ENCODE results near the gene PKNOX2. TPM values are rescaled to one million over a fixed set of nuclear protein-coding genes. Genes with fewer than 3 reads are reported as not detected.

PKNOX2 gene
- total RNA-seq, 1 donor from 2014 or later = 12.1 TPM

GRCh38 chr11:125452125-125452470 lies 287.5 kb downstream of the PKNOX2 start:
- intact Hi-C loops (cut with DNase I) = loop anchor here (2.0 kb wide), 1 partner anchor 45 kb away; the partner anchor contains the start of gene FEZ1
- peak overlapping the region in 1 of 2 donors; percentile 18 for H3K4me3 ChIP-seq
- H3K4me1 ChIP-seq = peaks cover 0 to 8% of the 10 kb centered on the region in 2 donors
- H3K27ac ChIP-seq = peak overlapping the region; percentile 53 to 59
- H3K9me3 ChIP-seq = no peaks in the 10 kb centered on the region
- DNase-seq (ENCODE audit: low spot score in 2 of 2) = no peak
- peaks cover 0 to 3% of the 10 kb centered on the region in 2 donors for H3K36me3 ChIP-seq
- no peak for TF ChIP-seq CTCF (IDR thresholded peaks at IDR 0.05)
- H3K27me3 ChIP-seq = no peaks in the 10 kb centered on the region

- Histone ChIP-seq H3K9me3 (no peaks in the 10 kb centered on the region), H3K4me1 (peaks cover 3 to 18% of the 10 kb centered on the region in 2 donors), H3K27ac (no peak overlapping the region), H3K27me3 (no peaks in the 10 kb centered on the region), H3K4me3 (no peak overlapping the region), H3K36me3 (no peaks in the 10 kb centered on the region)
- DNase-seq (ENCODE audit: low spot score in 2 of 2) = no peak
- intact Hi-C loops (cut with DNase I) = no loop called here
- TF ChIP-seq CTCF (IDR thresholded peaks at IDR 0.05) = no peak
Measured at GRCh38 chr11:125454047-125454446, 289.5 kb downstream of the PKNOX2 start.

- H3K27me3 ChIP-seq = no peaks in the 10 kb centered on the region
- no peaks in the 10 kb centered on the region for H3K9me3 ChIP-seq
- no peak for TF ChIP-seq CTCF (IDR thresholded peaks at IDR 0.05)
- H3K4me3 ChIP-seq = no peak overlapping the region
- H3K4me1 ChIP-seq = peaks cover 3 to 18% of the 10 kb centered on the region in 2 donors
- intact Hi-C loops (cut with DNase I) = no loop called here
- peaks cover 1 to 8% of the 10 kb centered on the region in 2 donors for H3K36me3 ChIP-seq
- DNase-seq (ENCODE audit: low spot score in 2 of 2) = no peak
- no peak overlapping the region for H3K27ac ChIP-seq
Measured at GRCh38 chr11:125455851-125456250, 291.3 kb downstream of the PKNOX2 start.

- intact Hi-C loops (cut with DNase I) = no loop called here
- TF ChIP-seq CTCF (IDR thresholded peaks at IDR 0.05) = no peak
- H3K27me3 ChIP-seq = no peaks in the 10 kb centered on the region
- DNase-seq (ENCODE audit: low spot score in 2 of 2) = peak in 1 of 2 donors; percentile 79
- H3K4me3 ChIP-seq = peak overlapping the region in 1 of 2 donors; percentile 6
- peaks cover 3 to 9% of the 10 kb centered on the region in 2 donors for H3K4me1 ChIP-seq
- H3K27ac ChIP-seq = peak overlapping the region; percentile 65 to 69
- H3K36me3 ChIP-seq = peaks cover 5 to 8% of the 10 kb centered on the region in 2 donors
- no peaks in the 10 kb centered on the region for H3K9me3 ChIP-seq
Measured at GRCh38 chr11:125457814-125458343, 293.3 kb downstream of the PKNOX2 start.

- Histone ChIP-seq H3K4me3 (no peak overlapping the region), H3K4me1 (peaks cover 3 to 14% of the 10 kb centered on the region in 2 donors), H3K36me3 (peaks cover 5 to 8% of the 10 kb centered on the region in 2 donors), H3K27me3 (no peaks in the 10 kb centered on the region), H3K9me3 (no peaks in the 10 kb centered on the region), H3K27ac (no peak overlapping the region)
- no peak for TF ChIP-seq CTCF (IDR thresholded peaks at IDR 0.05)
- intact Hi-C loops (cut with DNase I) = no loop called here
- DNase-seq (ENCODE audit: low spot score in 2 of 2) = no peak
Measured at GRCh38 chr11:125460275-125460674, 295.7 kb downstream of the PKNOX2 start.

Data from ascending aorta (tissue), 2 donors.